ENCODE results near the gene ADPRS. TPM values are rescaled to one million over a fixed set of nuclear protein-coding genes. Genes with fewer than 3 reads are reported as not detected.
A peak's percentile ranks its signal among the peaks of the same experiment; 100 is the strongest.

The ADPRS gene
- total RNA-seq (ENCODE audit: low replicate concordance) = 28.1 and 40.9 TPM in 2 replicates

GRCh38 chr1:36088577-36089392 lies at the start of gene ADPRS:
Gene ADPRS, plus strand, starts transcription at chr1:36088892. Its CDS starts 13 bp downstream, at chr1:36088905.
- peaks cover 6% of the 10 kb centered on the region for H3K27me3 Mint-ChIP-seq (ENCODE audit: insufficient read depth, low read depth)
- H3F3A ChIP-seq (ENCODE audit: low read depth) = peaks cover 10% of the 10 kb centered on the region
- TF ChIP-seq CTCF (IDR thresholded peaks at IDR 0.05) = peak; percentile 99
- TF ChIP-seq EZH2 (IDR thresholded peaks at IDR 0.05) = no peak
- TF ChIP-seq EZH2phosphoT487 (IDR thresholded peaks at IDR 0.05) = no peak
- H2AFZ ChIP-seq (replicated peaks) = peak within 1 kb of the TSS; percentile 82
- peak within 1 kb of the TSS; percentile 78 for H3K4me3 ChIP-seq
- peak within 1 kb of the TSS; percentile 71 for H3K9ac ChIP-seq
- peaks cover 2% of the 10 kb centered on the region for H3K9me3 Mint-ChIP-seq
- H3K4me1 ChIP-seq = peaks cover 11% of the 10 kb centered on the region
- peaks cover 10% of the 10 kb centered on the region for H4K20me1 ChIP-seq (ENCODE audit: low read depth)
- no peaks in the 10 kb centered on the region for H3K9me3 ChIP-seq (ENCODE audit: low read depth)
- no peaks in the 10 kb centered on the region for H3K36me3 ChIP-seq
- no peak within 1 kb of the TSS for H3K27ac ChIP-seq
- no peaks in the 10 kb centered on the region for H3K27me3 ChIP-seq
- peak within 1 kb of the TSS; percentile 97 for H3K4me3 Mint-ChIP-seq
- H3K27ac Mint-ChIP-seq = peak within 1 kb of the TSS; percentile 96
- peaks cover 22% of the 10 kb centered on the region for H3K79me2 ChIP-seq (ENCODE audit: low read depth)
- peaks cover 21% of the 10 kb centered on the region for H3K36me3 Mint-ChIP-seq
- DNase-seq (ENCODE audit: low spot score) = peak; percentile 95
- peak within 1 kb of the TSS; percentile 87 for H3K4me2 ChIP-seq
- H3K4me1 Mint-ChIP-seq = peaks cover 38% of the 10 kb centered on the region

GRCh38 chr1:36040238-36040637 lies 48.5 kb upstream of the ADPRS start:
- Histone ChIP-seq H3K27me3 (no peaks in the 10 kb centered on the region), H3K9me3 (ENCODE audit: low read depth) (no peaks in the 10 kb centered on the region), H3K4me1 (no peaks in the 10 kb centered on the region), H3K27ac (no peak overlapping the region), H2AFZ (replicated peaks) (no peak overlapping the region), H3K4me3 (no peak overlapping the region), H3F3A (ENCODE audit: low read depth) (no peaks in the 10 kb centered on the region), H3K79me2 (ENCODE audit: low read depth) (no peaks in the 10 kb centered on the region), H3K9ac (no peak overlapping the region), H3K36me3 (no peaks in the 10 kb centered on the region), H3K4me2 (no peak overlapping the region), H4K20me1 (ENCODE audit: low read depth) (no peaks in the 10 kb centered on the region)
- H3K9me3 Mint-ChIP-seq = no peaks in the 10 kb centered on the region
- TF ChIP-seq EZH2phosphoT487 (IDR thresholded peaks at IDR 0.05) (no peak), EZH2 (IDR thresholded peaks at IDR 0.05) (no peak), CTCF (IDR thresholded peaks at IDR 0.05) (no peak)
- H3K27me3 Mint-ChIP-seq (ENCODE audit: insufficient read depth, low read depth) = peaks cover 2% of the 10 kb centered on the region
- DNase-seq (ENCODE audit: low spot score) = no peak
- no peak overlapping the region for H3K27ac Mint-ChIP-seq
- H3K4me3 Mint-ChIP-seq = no peak overlapping the region
- H3K4me1 Mint-ChIP-seq = no peaks in the 10 kb centered on the region
- peaks cover 19% of the 10 kb centered on the region for H3K36me3 Mint-ChIP-seq

- H3K4me1 Mint-ChIP-seq = no peaks in the 10 kb centered on the region
- no peaks in the 10 kb centered on the region for H3K4me1 ChIP-seq
- TF ChIP-seq CTCF (IDR thresholded peaks at IDR 0.05) (no peak), EZH2phosphoT487 (IDR thresholded peaks at IDR 0.05) (no peak), EZH2 (IDR thresholded peaks at IDR 0.05) (no peak)
- no peak overlapping the region for H3K9ac ChIP-seq
- no peaks in the 10 kb centered on the region for H3K9me3 Mint-ChIP-seq
- H4K20me1 ChIP-seq (ENCODE audit: low read depth) = no peaks in the 10 kb centered on the region
- H3K4me3 ChIP-seq = no peak overlapping the region
- no peaks in the 10 kb centered on the region for H3K79me2 ChIP-seq (ENCODE audit: low read depth)
- no peaks in the 10 kb centered on the region for H3F3A ChIP-seq (ENCODE audit: low read depth)
- H3K27me3 ChIP-seq = no peaks in the 10 kb centered on the region
- no peaks in the 10 kb centered on the region for H3K9me3 ChIP-seq (ENCODE audit: low read depth)
- DNase-seq (ENCODE audit: low spot score) = no peak
- no peaks in the 10 kb centered on the region for H3K27me3 Mint-ChIP-seq (ENCODE audit: insufficient read depth, low read depth)
- no peak overlapping the region for H3K4me3 Mint-ChIP-seq
- H3K27ac Mint-ChIP-seq = no peak overlapping the region
- no peak overlapping the region for H2AFZ ChIP-seq (replicated peaks)
- H3K27ac ChIP-seq = no peak overlapping the region
- no peaks in the 10 kb centered on the region for H3K36me3 ChIP-seq
- H3K36me3 Mint-ChIP-seq = peaks cover 29% of the 10 kb centered on the region
- no peak overlapping the region for H3K4me2 ChIP-seq
Observed at GRCh38 chr1:36051821-36052220, 36.9 kb upstream of the ADPRS start.
